Measurements from ENCODE around the gene EIF3D. TPM values are rescaled to one million over a fixed set of nuclear protein-coding genes. Genes with fewer than 3 reads are reported as not detected.

The EIF3D gene, protein sequence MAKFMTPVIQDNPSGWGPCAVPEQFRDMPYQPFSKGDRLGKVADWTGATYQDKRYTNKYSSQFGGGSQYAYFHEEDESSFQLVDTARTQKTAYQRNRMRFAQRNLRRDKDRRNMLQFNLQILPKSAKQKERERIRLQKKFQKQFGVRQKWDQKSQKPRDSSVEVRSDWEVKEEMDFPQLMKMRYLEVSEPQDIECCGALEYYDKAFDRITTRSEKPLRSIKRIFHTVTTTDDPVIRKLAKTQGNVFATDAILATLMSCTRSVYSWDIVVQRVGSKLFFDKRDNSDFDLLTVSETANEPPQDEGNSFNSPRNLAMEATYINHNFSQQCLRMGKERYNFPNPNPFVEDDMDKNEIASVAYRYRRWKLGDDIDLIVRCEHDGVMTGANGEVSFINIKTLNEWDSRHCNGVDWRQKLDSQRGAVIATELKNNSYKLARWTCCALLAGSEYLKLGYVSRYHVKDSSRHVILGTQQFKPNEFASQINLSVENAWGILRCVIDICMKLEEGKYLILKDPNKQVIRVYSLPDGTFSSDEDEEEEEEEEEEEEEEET
- total RNA-seq, result 100 to 1,000 TPM; 136 to 177 TPM

- 0% methylated on average over 3 to 82 of the region's 82 CpGs for WGBS, 2 donors
- DNase-seq, result peak; percentile 99 to 100 (median 99)
- H3K4me1 ChIP-seq, result peaks cover 26% of the 10 kb centered on the region
- no peaks in the 10 kb centered on the region for H3K27me3 ChIP-seq
- peak within 1 kb of the TSS; percentile 78 to 97 (median 90) for H3K27ac ChIP-seq
- intact Hi-C loops (cut with DNase I), result no loop called here
- peak within 1 kb of the TSS; percentile 67 to 94 for H3K4me3 ChIP-seq
- no peaks in the 10 kb centered on the region for H3K9me3 ChIP-seq
- TF ChIP-seq, protein P1, sequence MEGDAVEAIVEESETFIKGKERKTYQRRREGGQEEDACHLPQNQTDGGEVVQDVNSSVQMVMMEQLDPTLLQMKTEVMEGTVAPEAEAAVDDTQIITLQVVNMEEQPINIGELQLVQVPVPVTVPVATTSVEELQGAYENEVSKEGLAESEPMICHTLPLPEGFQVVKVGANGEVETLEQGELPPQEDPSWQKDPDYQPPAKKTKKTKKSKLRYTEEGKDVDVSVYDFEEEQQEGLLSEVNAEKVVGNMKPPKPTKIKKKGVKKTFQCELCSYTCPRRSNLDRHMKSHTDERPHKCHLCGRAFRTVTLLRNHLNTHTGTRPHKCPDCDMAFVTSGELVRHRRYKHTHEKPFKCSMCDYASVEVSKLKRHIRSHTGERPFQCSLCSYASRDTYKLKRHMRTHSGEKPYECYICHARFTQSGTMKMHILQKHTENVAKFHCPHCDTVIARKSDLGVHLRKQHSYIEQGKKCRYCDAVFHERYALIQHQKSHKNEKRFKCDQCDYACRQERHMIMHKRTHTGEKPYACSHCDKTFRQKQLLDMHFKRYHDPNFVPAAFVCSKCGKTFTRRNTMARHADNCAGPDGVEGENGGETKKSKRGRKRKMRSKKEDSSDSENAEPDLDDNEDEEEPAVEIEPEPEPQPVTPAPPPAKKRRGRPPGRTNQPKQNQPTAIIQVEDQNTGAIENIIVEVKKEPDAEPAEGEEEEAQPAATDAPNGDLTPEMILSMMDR (IDR thresholded peaks at IDR 0.05), result peak in 3 of 7 experiments; percentile 25 to 38 (median 32)
- peak; percentile 63 to 91 (median 87) for TF ChIP-seq POLR2A (IDR thresholded peaks at IDR 0.05)
- peaks cover 13 to 16% of the 10 kb centered on the region in 2 donors for H3K36me3 ChIP-seq (replicated peaks in 1 of 2; ENCODE audit: insufficient read depth in 1 of 2, low read depth in 2 of 2)
- peak; percentile 97 for ATAC-seq
Observed at GRCh38 chr22:36528795-36529751, at the start of gene EIF3D. Gene EIF3D, minus strand, starts transcription at chr22:36529166. Its CDS starts 3,045 bp downstream, at chr22:36526121.

DNA sequence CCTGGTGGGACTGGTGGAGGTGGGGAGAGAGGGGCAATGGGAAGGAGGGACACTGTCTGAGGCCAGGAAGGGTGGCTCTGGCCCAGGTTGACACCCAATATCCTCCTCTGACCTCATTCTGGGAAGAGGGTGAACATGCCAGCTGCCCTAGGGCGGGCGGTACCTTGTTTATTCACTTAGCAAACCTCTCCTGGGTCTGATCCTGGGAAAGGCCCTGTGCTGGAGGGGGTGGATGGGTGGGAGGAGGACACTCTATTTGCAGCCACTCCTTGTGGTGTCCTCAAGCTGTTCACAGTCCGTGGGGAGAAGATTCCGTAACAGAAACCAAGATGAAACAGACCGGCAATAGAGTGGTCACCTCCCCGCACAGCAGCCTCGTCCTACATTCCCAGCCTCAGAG lies 49.7 kb upstream of the EIF3D start:
- TF ChIP-seq POLR2A (IDR thresholded peaks at IDR 0.05), result no peak
- TF ChIP-seq, protein P1 (IDR thresholded peaks at IDR 0.05), result no peak
- ATAC-seq (no peak), DNase-seq (no peak)
- no peaks in the 10 kb centered on the region for H3K9me3 ChIP-seq
- no peak overlapping the region for H3K4me3 ChIP-seq
- intact Hi-C loops (cut with DNase I), result no loop called here
- no peaks in the 10 kb centered on the region for H3K36me3 ChIP-seq (replicated peaks in 1 of 2; ENCODE audit: insufficient read depth in 1 of 2, low read depth in 2 of 2)
- 85 to 88% methylated on average over 2 to 7 of the region's 7 CpGs for WGBS, 2 donors
- no peaks in the 10 kb centered on the region for H3K27me3 ChIP-seq
- H3K27ac ChIP-seq, result no peak overlapping the region
- no peaks in the 10 kb centered on the region for H3K4me1 ChIP-seq

- intact Hi-C loops (cut with DNase I), result no loop called here
- H3K36me3 ChIP-seq (replicated peaks in 1 of 2; ENCODE audit: insufficient read depth in 1 of 2, low read depth in 2 of 2), result no peaks in the 10 kb centered on the region
- H3K9me3 ChIP-seq, result no peaks in the 10 kb centered on the region
- H3K27me3 ChIP-seq, result no peaks in the 10 kb centered on the region
- H3K27ac ChIP-seq, result no peak overlapping the region
- DNase-seq (no peak), ATAC-seq (no peak)
- peaks cover 2% of the 10 kb centered on the region for H3K4me1 ChIP-seq
- TF ChIP-seq POLR2A (IDR thresholded peaks at IDR 0.05), result no peak
- TF ChIP-seq, protein P1 (IDR thresholded peaks at IDR 0.05), result no peak
- H3K4me3 ChIP-seq, result no peak overlapping the region
- 77 to 84% methylated on average over 10 to 13 of the region's 13 CpGs for WGBS, 2 donors
Observed at GRCh38 chr22:36577019-36577418, 48.1 kb upstream of the EIF3D start.

- peaks cover 6% of the 10 kb centered on the region for H3K4me1 ChIP-seq
- 93 to 100% methylated on average over 1 of the region's 1 CpG for WGBS, 2 donors
- no peaks in the 10 kb centered on the region for H3K36me3 ChIP-seq (replicated peaks in 1 of 2; ENCODE audit: insufficient read depth in 1 of 2, low read depth in 2 of 2)
- H3K9me3 ChIP-seq, result no peaks in the 10 kb centered on the region
- TF ChIP-seq, protein P1 (IDR thresholded peaks at IDR 0.05), result no peak
- no peak for TF ChIP-seq POLR2A (IDR thresholded peaks at IDR 0.05)
- no peaks in the 10 kb centered on the region for H3K27me3 ChIP-seq
- no peak overlapping the region for H3K4me3 ChIP-seq
- ATAC-seq, result no peak
- intact Hi-C loops (cut with DNase I), result no loop called here
- DNase-seq, result no peak
- H3K27ac ChIP-seq, result no peak overlapping the region
Observed at GRCh38 chr22:36574728-36575127, 45.8 kb upstream of the EIF3D start.
